GM13977 (cell line): ENCODE data around the gene SPOP.

ENCODE experiments used
- DNase-seq: peaks from one replicate; pipeline ENCODE4 v3.0.0; 2012; ENCODE audit warnings: low spot score
- CTCF ChIP-seq: IDR thresholded peaks from 2 replicates; pipeline ENCODE4 v1.5.1; 2012; ENCODE audit warnings: mild to moderate bottlenecking, control low read depth; ENCODE audit not compliant: insufficient read depth; ENCODE audit errors: extremely low read depth, missing control alignments
- in situ Hi-C: fragments of 300-500 bp; cut with MboI; formaldehyde crosslinking; loops from one replicate; pipeline ENCODE4 v1.12.0; 2022; ENCODE audit warnings: low sequenced_read_pairs, low pct_unique_long_range_greater_than_20kb, mixed read lengths, inconsistent platforms; ENCODE audit not compliant: unreplicated experiment

Gene SPOP

GRCh38 chr17:49578414-49578813, 99.5 kb downstream of the SPOP start:
- DNase-seq, result no peak
- in situ Hi-C loops, result no loop called here
- no peak for TF ChIP-seq CTCF

- DNase-seq, result peak; percentile 83
- in situ Hi-C loops, result no loop called here
- TF ChIP-seq CTCF, result no peak
Measured at GRCh38 chr17:49577963-49578362, 99.9 kb downstream of the SPOP start.

- in situ Hi-C loops, result no loop called here
- no peak for TF ChIP-seq CTCF
- DNase-seq, result no peak
Measured at GRCh38 chr17:49577650-49577934, 100.3 kb downstream of the SPOP start.

GRCh38 chr17:49576917-49577649, 100.8 kb downstream of the SPOP start:
- no peak for TF ChIP-seq CTCF
- no peak for DNase-seq
- in situ Hi-C loops, result no loop called here

- TF ChIP-seq CTCF, result no peak
- peak; percentile 62 for DNase-seq
- in situ Hi-C loops, result no loop called here
Measured at GRCh38 chr17:49576088-49576916, 101.6 kb downstream of the SPOP start.

- DNase-seq, result peak; percentile 90
- in situ Hi-C loops, result no loop called here
- TF ChIP-seq CTCF, result peak; percentile 79
Measured at GRCh38 chr17:49575679-49576087, 102.2 kb downstream of the SPOP start, which contains the start of gene NXPH3. Gene NXPH3, plus strand, starts transcription at chr17:49575871. Its CDS starts 349 bp downstream, at chr17:49576220.
